ENCODE measurements around the gene IGSF22.
A peak's percentile ranks its signal among the peaks of the same experiment; 100 is the strongest.

IGSF22 gene

GRCh38 chr11:18710545-18710944 lies 15.4 kb downstream of the IGSF22 start:
- H3K9ac ChIP-seq (ENCODE audit: low read length), result no peak overlapping the region
- H3K27me3 ChIP-seq (replicated peaks; ENCODE audit: control insufficient read depth, insufficient read depth, low read length), result peaks cover 27% of the 10 kb centered on the region
- no peak for DNase-seq (ENCODE audit: low read depth)
- no peaks in the 10 kb centered on the region for H3K36me3 ChIP-seq (ENCODE audit: control insufficient read depth, insufficient read depth, low read length, severe bottlenecking)
- H3K4me3 ChIP-seq (ENCODE audit: low read length), result no peak overlapping the region
- H3K4me1 ChIP-seq (ENCODE audit: control insufficient read depth, insufficient read depth, low read length), result peaks cover 5% of the 10 kb centered on the region
- no peaks in the 10 kb centered on the region for H3K9me3 ChIP-seq (ENCODE audit: control insufficient read depth, low read length)

GRCh38 chr11:18709414-18709813 lies 16.6 kb downstream of the IGSF22 start:
- Histone ChIP-seq H3K27me3 (replicated peaks; ENCODE audit: control insufficient read depth, insufficient read depth, low read length) (peaks cover 30% of the 10 kb centered on the region), H3K4me3 (ENCODE audit: low read length) (no peak overlapping the region), H3K36me3 (ENCODE audit: control insufficient read depth, insufficient read depth, low read length, severe bottlenecking) (no peaks in the 10 kb centered on the region), H3K9me3 (ENCODE audit: control insufficient read depth, low read length) (no peaks in the 10 kb centered on the region), H3K9ac (ENCODE audit: low read length) (no peak overlapping the region), H3K4me1 (ENCODE audit: control insufficient read depth, insufficient read depth, low read length) (peaks cover 8% of the 10 kb centered on the region)
- no peak for DNase-seq (ENCODE audit: low read depth)

- no peak for DNase-seq (ENCODE audit: low read depth)
- Histone ChIP-seq H3K9me3 (ENCODE audit: control insufficient read depth, low read length) (no peaks in the 10 kb centered on the region), H3K4me3 (ENCODE audit: low read length) (no peak overlapping the region), H3K9ac (ENCODE audit: low read length) (no peak overlapping the region), H3K27me3 (replicated peaks; ENCODE audit: control insufficient read depth, insufficient read depth, low read length) (peaks cover 30% of the 10 kb centered on the region), H3K4me1 (ENCODE audit: control insufficient read depth, insufficient read depth, low read length) (peaks cover 8% of the 10 kb centered on the region), H3K36me3 (ENCODE audit: control insufficient read depth, insufficient read depth, low read length, severe bottlenecking) (no peaks in the 10 kb centered on the region)
These were observed 18.1 kb downstream of the IGSF22 start for GRCh38 chr11:18707811-18708340.

- no peaks in the 10 kb centered on the region for H3K9me3 ChIP-seq (ENCODE audit: control insufficient read depth, low read length)
- peak overlapping the region; percentile 17 for H3K9ac ChIP-seq (ENCODE audit: low read length)
- H3K27me3 ChIP-seq (replicated peaks; ENCODE audit: control insufficient read depth, insufficient read depth, low read length), result peaks cover 26% of the 10 kb centered on the region
- peak; percentile 28 for DNase-seq (ENCODE audit: low read depth)
- no peaks in the 10 kb centered on the region for H3K36me3 ChIP-seq (ENCODE audit: control insufficient read depth, insufficient read depth, low read length, severe bottlenecking)
- peaks cover 8% of the 10 kb centered on the region for H3K4me1 ChIP-seq (ENCODE audit: control insufficient read depth, insufficient read depth, low read length)
- H3K4me3 ChIP-seq (ENCODE audit: low read length), result peak overlapping the region; percentile 75
These were observed 19.4 kb downstream of the IGSF22 start for GRCh38 chr11:18706330-18707243.

- H3K36me3 ChIP-seq (ENCODE audit: control insufficient read depth, insufficient read depth, low read length, severe bottlenecking), result no peaks in the 10 kb centered on the region
- peak overlapping the region; percentile 75 for H3K4me3 ChIP-seq (ENCODE audit: low read length)
- no peaks in the 10 kb centered on the region for H3K9me3 ChIP-seq (ENCODE audit: control insufficient read depth, low read length)
- H3K4me1 ChIP-seq (ENCODE audit: control insufficient read depth, insufficient read depth, low read length), result peaks cover 8% of the 10 kb centered on the region
- H3K9ac ChIP-seq (ENCODE audit: low read length), result peak overlapping the region; percentile 42
- no peak for DNase-seq (ENCODE audit: low read depth)
- peaks cover 26% of the 10 kb centered on the region for H3K27me3 ChIP-seq (replicated peaks; ENCODE audit: control insufficient read depth, insufficient read depth, low read length)
These were observed 20.2 kb downstream of the IGSF22 start for GRCh38 chr11:18705651-18706281.

DNA sequence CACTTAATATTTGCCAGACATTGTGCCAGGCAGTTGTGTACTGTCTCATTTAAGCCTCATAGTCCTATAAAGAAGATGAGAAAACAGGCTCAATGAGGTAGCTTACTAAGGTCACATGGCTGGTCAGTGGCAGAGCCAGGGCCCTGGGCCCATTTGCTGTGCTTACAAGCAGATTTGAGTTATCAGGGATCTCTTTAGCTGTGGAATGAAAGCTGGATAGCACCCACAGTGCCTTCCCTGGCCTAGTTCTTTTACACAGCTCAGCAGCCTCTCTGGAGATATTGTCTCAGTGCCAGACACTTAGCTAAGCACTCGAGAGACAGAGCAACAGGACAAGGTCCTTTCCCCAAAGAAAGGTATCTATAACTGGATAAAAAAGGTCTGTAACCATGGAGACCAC lies 21.3 kb downstream of the IGSF22 start:
- peaks cover 19% of the 10 kb centered on the region for H3K27me3 ChIP-seq (replicated peaks; ENCODE audit: control insufficient read depth, insufficient read depth, low read length)
- no peak overlapping the region for H3K4me3 ChIP-seq (ENCODE audit: low read length)

GRCh38 chr11:18704045-18704645 lies 21.8 kb downstream of the IGSF22 start:
- Histone ChIP-seq H3K4me1 (ENCODE audit: control insufficient read depth, insufficient read depth, low read length) (peaks cover 13% of the 10 kb centered on the region), H3K27me3 (replicated peaks; ENCODE audit: control insufficient read depth, insufficient read depth, low read length) (peaks cover 17% of the 10 kb centered on the region), H3K4me3 (ENCODE audit: low read length) (no peak overlapping the region), H3K36me3 (ENCODE audit: control insufficient read depth, insufficient read depth, low read length, severe bottlenecking) (no peaks in the 10 kb centered on the region), H3K9me3 (ENCODE audit: control insufficient read depth, low read length) (no peaks in the 10 kb centered on the region), H3K9ac (ENCODE audit: low read length) (no peak overlapping the region)
- no peak for DNase-seq (ENCODE audit: low read depth)

More for the DNA sequence above, 21.3 kb downstream of the IGSF22 start:
- H3K9ac ChIP-seq (ENCODE audit: low read length), result no peak overlapping the region
- no peak for DNase-seq (ENCODE audit: low read depth)
- no peaks in the 10 kb centered on the region for H3K9me3 ChIP-seq (ENCODE audit: control insufficient read depth, low read length)
- H3K36me3 ChIP-seq (ENCODE audit: control insufficient read depth, insufficient read depth, low read length, severe bottlenecking), result no peaks in the 10 kb centered on the region
- H3K4me1 ChIP-seq (ENCODE audit: control insufficient read depth, insufficient read depth, low read length), result peaks cover 8% of the 10 kb centered on the region

GRCh38 chr11:18703001-18703763 lies 22.8 kb downstream of the IGSF22 start:
- no peak overlapping the region for H3K9ac ChIP-seq (ENCODE audit: low read length)
- no peaks in the 10 kb centered on the region for H3K36me3 ChIP-seq (ENCODE audit: control insufficient read depth, insufficient read depth, low read length, severe bottlenecking)
- H3K27me3 ChIP-seq (replicated peaks; ENCODE audit: control insufficient read depth, insufficient read depth, low read length), result peaks cover 14% of the 10 kb centered on the region
- no peak for DNase-seq (ENCODE audit: low read depth)
- H3K4me1 ChIP-seq (ENCODE audit: control insufficient read depth, insufficient read depth, low read length), result peaks cover 15% of the 10 kb centered on the region
- H3K4me3 ChIP-seq (ENCODE audit: low read length), result no peak overlapping the region
- no peaks in the 10 kb centered on the region for H3K9me3 ChIP-seq (ENCODE audit: control insufficient read depth, low read length)

- H3K36me3 ChIP-seq (ENCODE audit: control insufficient read depth, insufficient read depth, low read length, severe bottlenecking), result no peaks in the 10 kb centered on the region
- H3K27me3 ChIP-seq (replicated peaks; ENCODE audit: control insufficient read depth, insufficient read depth, low read length), result peaks cover 14% of the 10 kb centered on the region
- DNase-seq (ENCODE audit: low read depth), result no peak
These were observed 24.3 kb downstream of the IGSF22 start for GRCh38 chr11:18701614-18702216.

DNA sequence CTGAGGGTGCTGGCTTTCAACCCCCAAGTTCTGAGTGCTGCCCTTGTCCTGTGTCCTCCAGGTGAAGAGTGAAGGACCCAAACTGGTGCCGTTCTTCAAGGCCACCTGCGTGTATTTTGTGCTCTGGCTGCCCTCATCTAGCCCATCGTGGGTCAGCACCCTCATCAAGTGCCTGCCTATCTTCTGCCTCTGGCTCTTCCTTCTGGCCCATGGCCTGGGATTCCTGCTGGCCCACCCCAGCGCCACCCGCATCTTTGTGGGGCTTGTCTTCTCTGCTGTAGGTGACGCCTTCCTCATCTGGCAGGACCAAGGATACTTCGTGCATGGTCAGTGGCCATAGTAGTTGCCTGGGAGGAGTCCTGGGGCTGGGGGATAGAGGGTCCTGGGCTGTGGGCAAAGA lies 25.1 kb downstream of the IGSF22 start:
- no peak overlapping the region for H3K4me3 ChIP-seq (ENCODE audit: low read length)
- DNase-seq (ENCODE audit: low read depth), result no peak
- no peaks in the 10 kb centered on the region for H3K36me3 ChIP-seq (ENCODE audit: control insufficient read depth, insufficient read depth, low read length, severe bottlenecking)
- peaks cover 22% of the 10 kb centered on the region for H3K4me1 ChIP-seq (ENCODE audit: control insufficient read depth, insufficient read depth, low read length)
- H3K9me3 ChIP-seq (ENCODE audit: control insufficient read depth, low read length), result no peaks in the 10 kb centered on the region
- H3K9ac ChIP-seq (ENCODE audit: low read length), result no peak overlapping the region
- H3K27me3 ChIP-seq (replicated peaks; ENCODE audit: control insufficient read depth, insufficient read depth, low read length), result peaks cover 13% of the 10 kb centered on the region

More at GRCh38 chr11:18701614-18702216, 24.3 kb downstream of the IGSF22 start:
- no peak overlapping the region for H3K9ac ChIP-seq (ENCODE audit: low read length)
- H3K4me1 ChIP-seq (ENCODE audit: control insufficient read depth, insufficient read depth, low read length), result peaks cover 22% of the 10 kb centered on the region
- H3K4me3 ChIP-seq (ENCODE audit: low read length), result no peak overlapping the region
- H3K9me3 ChIP-seq (ENCODE audit: control insufficient read depth, low read length), result no peaks in the 10 kb centered on the region
